ENCODE results near the gene MBD3L2. TPM values are rescaled to one million over a fixed set of nuclear protein-coding genes. Genes with fewer than 3 reads are reported as not detected.
A peak's percentile ranks its signal among the peaks of the same experiment; 100 is the strongest.

Gene MBD3L2
- total and polyA plus RNA-seq, 9 of the 15 experiments (the other 6 are each of a cell fraction or from before 2014, with no cell fraction given) = not detected

- TF ChIP-seq ZNF407 (IDR thresholded peaks at IDR 0.05; ENCODE audit: low read depth) = no peak
- TF ChIP-seq TRIM24 (IDR thresholded peaks at IDR 0.05) = 0 out of 4 replicates have a peak, but pooled peaks have one; percentile 8 to 39
- TF ChIP-seq U2AF2 (optimal IDR thresholded peaks at IDR 0.05; ENCODE audit: low read depth, low read length) = no peak
- TF ChIP-seq NFXL1 (CRISPR knock-in tag; IDR thresholded peaks at IDR 0.05) = no peak
- TF ChIP-seq ZNF316 (IDR thresholded peaks at IDR 0.05) = no peak
- no peak for TF ChIP-seq ESRRB (CRISPR knock-in tag; IDR thresholded peaks at IDR 0.05; ENCODE audit: borderline replicate concordance)
- no peak for TF ChIP-seq SRF (CRISPR knock-in tag; IDR thresholded peaks at IDR 0.05)
- TF ChIP-seq ZBTB17 (CRISPR knock-in tag; IDR thresholded peaks at IDR 0.05) = no peak
- no peak for TF ChIP-seq E2F8 (IDR thresholded peaks at IDR 0.05; ENCODE audit: low read depth, partially characterized antibody)
- TF ChIP-seq TAF15 (IDR thresholded peaks at IDR 0.05; ENCODE audit: low read depth, low read length) = no peak
- no peak for TF ChIP-seq FOXP4 (CRISPR knock-in tag; IDR thresholded peaks at IDR 0.05; ENCODE audit: borderline replicate concordance)
- peak; percentile 90; the same call in 1 of the 2 replicates for TF ChIP-seq CBX5 (IDR thresholded peaks at IDR 0.05; ENCODE audit: borderline replicate concordance, low read depth)
- TF ChIP-seq CHAMP1 (IDR thresholded peaks at IDR 0.05) = 0 out of 2 replicates have a peak, but pooled peaks have one; percentile 64
- TF ChIP-seq CBFA2T3 (IDR thresholded peaks at IDR 0.05) = no peak
Observed at GRCh38 chr19:7078008-7078407, 28.9 kb downstream of the MBD3L2 start (continued).
